HEK293T (cell line): ENCODE data around the gene CCDC169.

Experiments
- CTCF ChIA-PET: fragments of 350-600 bp; formaldehyde crosslinking; extraction: SDS; loops from one replicate; lab custom pipeline; 2021; ENCODE audit warnings: antibody characterized with exemption, inconsistent platforms; lab: Yijun Ruan, JAX
- POLR2A ChIA-PET: fragments of 350-600 bp; formaldehyde crosslinking; extraction: SDS; loops from one replicate; lab custom pipeline; 2020; ENCODE audit warnings: antibody characterized with exemption, inconsistent platforms; lab: Yijun Ruan, JAX
- DNase-seq: peaks from one replicate; pipeline ENCODE4 v3.0.0; 2012; ENCODE audit warnings: mixed read lengths; ENCODE audit errors: extremely low spot score
- ARNT ChIP-seq: fragments of 450-650 bp; IDR thresholded peaks from 2 replicates; pipeline ENCODE4 v1.6.1; 2017; ENCODE audit warnings: mild to moderate bottlenecking
- BHLHE40 ChIP-seq: fragments of 450-650 bp; IDR thresholded peaks from 2 replicates; pipeline ENCODE4 v1.6.1; 2016; ENCODE audit warnings: mild to moderate bottlenecking, moderate library complexity, borderline replicate concordance
- CTBP1 ChIP-seq: fragments of 450-650 bp; IDR thresholded peaks from 2 replicates; pipeline ENCODE4 v1.6.1; 2016; ENCODE audit warnings: borderline replicate concordance
- ELF4 ChIP-seq: fragments of 450-650 bp; IDR thresholded peaks from 2 replicates; pipeline ENCODE4 v1.6.1; 2017; ENCODE audit warnings: antibody characterized with exemption
- FOXA1 ChIP-seq: fragments of 450-650 bp; IDR thresholded peaks from 2 replicates; pipeline ENCODE4 v1.6.1; 2016; ENCODE audit warnings: mild to moderate bottlenecking
- FOXK2 ChIP-seq: fragments of 450-650 bp; IDR thresholded peaks from 2 replicates; pipeline ENCODE4 v1.6.1; 2016; ENCODE audit warnings: mild to moderate bottlenecking
- FOXM1 ChIP-seq: fragments of 450-650 bp; IDR thresholded peaks from 2 replicates; pipeline ENCODE4 v1.6.1; 2017; ENCODE audit warnings: mild to moderate bottlenecking, borderline replicate concordance
- HDGF ChIP-seq: fragments of 450-650 bp; IDR thresholded peaks from 2 replicates; pipeline ENCODE4 v1.6.1; 2017; ENCODE audit warnings: antibody characterized with exemption, borderline replicate concordance
- L3MBTL2 ChIP-seq: fragments of 450-650 bp; conservative IDR thresholded peaks from 2 replicates; pipeline ENCODE4 v1.6.1; 2016; ENCODE audit warnings: mild to moderate bottlenecking
- LEF1 ChIP-seq: fragments of 450-650 bp; IDR thresholded peaks from 2 replicates; pipeline ENCODE4 v1.6.1; 2017; ENCODE audit warnings: mild to moderate bottlenecking, borderline replicate concordance
- NFRKB ChIP-seq: fragments of 450-650 bp; IDR thresholded peaks from 2 replicates; pipeline ENCODE4 v1.6.1; 2016; ENCODE audit warnings: mild to moderate bottlenecking, moderate library complexity
- PKNOX1 ChIP-seq: fragments of 450-650 bp; IDR thresholded peaks from 2 replicates; pipeline ENCODE4 v1.6.1; 2016
- SP1 ChIP-seq: fragments of 450-650 bp; IDR thresholded peaks from 2 replicates; pipeline ENCODE4 v1.6.1; 2017
- SUZ12 ChIP-seq: fragments of 450-650 bp; IDR thresholded peaks from 2 replicates; pipeline ENCODE4 v1.6.1; 2016; ENCODE audit warnings: mild to moderate bottlenecking
- TARDBP ChIP-seq: fragments of 450-650 bp; IDR thresholded peaks from 2 replicates; pipeline ENCODE4 v1.6.1; 2016
- ZNF384 ChIP-seq: fragments of 450-650 bp; IDR thresholded peaks from 2 replicates; pipeline ENCODE4 v1.6.1; 2016

Gene CCDC169

GRCh38 chr13:36207672-36208071 lies 89.9 kb downstream of the CCDC169 start:
- CTCF ChIA-PET: no interaction called here
- DNase-seq: no peak
- POLR2A ChIA-PET: no interaction called here
- TF ChIP-seq SUZ12 (no peak), FOXK2 (no peak), ZNF384 (no peak), LEF1 (no peak), TARDBP (no peak), FOXM1 (no peak), ARNT (no peak), L3MBTL2 (no peak), CTBP1 (no peak), FOXA1 (no peak), SP1 (no peak)

- no peak for TF ChIP-seq LEF1
- TF ChIP-seq CTBP1: no peak
- no peak for TF ChIP-seq L3MBTL2
- TF ChIP-seq ARNT: no peak
- TF ChIP-seq SP1: no peak
- no peak for TF ChIP-seq FOXM1
- TF ChIP-seq ZNF384: no peak
- TF ChIP-seq TARDBP: no peak
- no peak for DNase-seq
- ChIA-PET POLR2A (no interaction called here), CTCF (no interaction called here)
Observed at GRCh38 chr13:36193151-36193855, 104.3 kb downstream of the CCDC169 start.

- CTCF ChIA-PET: no interaction called here
- TF ChIP-seq FOXK2 (no peak), ARNT (no peak), NFRKB (no peak), ZNF384 (no peak), PKNOX1 (no peak), L3MBTL2 (no peak), CTBP1 (no peak), FOXM1 (no peak), SP1 (no peak), LEF1 (no peak)
- DNase-seq: no peak
- POLR2A ChIA-PET: no interaction called here
Observed at GRCh38 chr13:36192166-36192565, 105.4 kb downstream of the CCDC169 start.

- no peak for DNase-seq
- TF ChIP-seq L3MBTL2 (no peak), FOXK2 (no peak), CTBP1 (no peak), TARDBP (no peak), FOXM1 (no peak), SP1 (no peak), HDGF (no peak), ARNT (no peak), SUZ12 (no peak), FOXA1 (no peak), ELF4 (no peak), PKNOX1 (no peak)
- CTCF ChIA-PET: no interaction called here
- POLR2A ChIA-PET: no interaction called here
Observed at GRCh38 chr13:36190771-36191170, 106.8 kb downstream of the CCDC169 start.

GRCh38 chr13:36188441-36188840 lies 109.2 kb downstream of the CCDC169 start:
- ChIA-PET POLR2A (no interaction called here), CTCF (no interaction called here)
- no peak for DNase-seq

More at GRCh38 chr13:36188441-36188840, 109.2 kb downstream of the CCDC169 start:
- no peak for TF ChIP-seq SP1
- TF ChIP-seq HDGF: no peak
- no peak for TF ChIP-seq L3MBTL2
- no peak for TF ChIP-seq ARNT
- TF ChIP-seq CTBP1: no peak
- TF ChIP-seq SUZ12: no peak
- TF ChIP-seq FOXK2: no peak
- no peak for TF ChIP-seq BHLHE40
- TF ChIP-seq ZNF384: no peak
- no peak for TF ChIP-seq FOXM1
- no peak for TF ChIP-seq FOXA1
- TF ChIP-seq NFRKB: no peak
- no peak for TF ChIP-seq LEF1
- TF ChIP-seq ELF4: no peak
- no peak for TF ChIP-seq PKNOX1
